HUDEP-2 (cell line): ENCODE results near the gene TNFSF12.

Experiments used
- DNase-seq, 76 experiments: peaks; one replicate each; lab custom pipeline; 2025; ENCODE audit not compliant: unreplicated experiment in 76 of 76; lab: John Stamatoyannopoulos, UW

Gene TNFSF12

DNA sequence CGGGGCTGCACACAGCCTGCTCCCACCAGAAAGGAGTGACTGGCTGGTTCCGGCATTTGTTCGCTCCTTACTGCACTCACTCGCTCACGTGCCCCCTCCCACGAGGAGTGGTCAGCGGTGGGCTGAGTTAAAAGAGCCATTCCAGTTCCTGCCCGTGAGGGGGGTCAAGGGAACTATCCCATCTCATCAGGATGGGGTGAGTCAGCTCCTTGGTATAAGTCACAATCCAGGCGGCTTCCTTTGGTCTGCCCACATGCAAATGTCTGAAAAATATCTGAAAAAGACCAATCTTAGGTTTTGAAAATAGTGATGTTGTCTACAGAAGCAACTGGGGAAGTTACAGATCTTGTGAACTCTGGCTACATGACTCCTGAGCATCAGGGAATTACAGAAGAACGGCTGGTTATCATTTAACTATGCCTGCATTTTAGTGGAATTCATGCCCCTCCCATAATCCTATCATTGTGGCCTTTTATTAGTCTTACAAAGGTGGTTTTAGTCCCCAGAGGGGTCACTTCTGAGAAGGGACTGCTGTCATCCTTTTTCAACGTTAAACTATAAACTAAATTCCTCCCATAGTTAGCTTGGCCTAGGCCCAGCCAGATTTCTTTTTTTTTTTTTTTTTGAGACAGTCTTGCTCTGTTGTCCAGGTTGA is 9.8 kb upstream of the TNFSF12 start:
- no peak for DNase-seq

DNA sequence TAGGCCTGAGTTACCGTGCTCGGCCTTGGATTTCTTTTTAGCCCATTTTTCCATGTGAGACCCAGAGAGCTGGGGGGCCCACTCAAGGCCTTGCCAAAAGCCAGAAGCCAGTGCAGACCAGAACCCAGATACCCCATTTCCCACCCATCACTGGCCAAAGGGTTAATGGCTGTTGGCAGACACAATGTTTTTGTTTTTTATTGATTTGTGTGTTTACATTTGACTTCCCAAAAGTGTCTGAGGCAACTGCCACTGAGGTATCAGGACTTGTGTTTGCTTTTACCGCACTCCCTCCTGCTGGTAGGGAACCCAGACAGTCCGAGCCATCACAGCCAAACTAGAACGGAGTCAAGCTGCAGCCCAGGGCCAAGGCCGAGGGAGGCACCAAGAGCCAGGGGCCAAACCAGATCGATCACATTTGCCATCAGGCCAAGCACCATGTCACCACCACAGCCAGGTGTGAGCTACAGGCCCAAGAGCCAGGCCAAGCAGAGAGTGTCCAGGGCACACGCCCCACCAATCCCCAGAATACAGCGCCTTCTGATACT is 7.7 kb upstream of the TNFSF12 start:
- no peak for DNase-seq

DNA sequence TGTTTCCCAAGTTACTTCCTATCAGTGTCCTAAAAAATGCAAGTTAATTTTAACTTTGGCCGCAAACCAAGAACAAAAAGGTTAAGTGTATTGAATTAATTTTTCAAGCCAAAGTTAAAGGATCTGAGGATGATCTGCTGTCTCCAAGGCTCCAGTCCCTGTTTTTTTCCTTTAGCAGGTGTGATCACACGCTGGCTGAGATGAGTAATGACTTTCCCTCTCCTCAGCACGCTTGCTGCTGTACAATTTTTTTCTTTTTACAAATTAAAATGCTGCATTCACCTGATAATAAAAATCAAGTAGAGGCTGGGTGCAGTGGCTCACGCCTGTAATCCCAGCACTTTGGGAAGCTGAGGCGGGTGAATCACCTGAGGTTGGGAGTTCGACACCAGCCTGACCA is 3.9 kb upstream of the TNFSF12 start:
- DNase-seq: no peak

DNA sequence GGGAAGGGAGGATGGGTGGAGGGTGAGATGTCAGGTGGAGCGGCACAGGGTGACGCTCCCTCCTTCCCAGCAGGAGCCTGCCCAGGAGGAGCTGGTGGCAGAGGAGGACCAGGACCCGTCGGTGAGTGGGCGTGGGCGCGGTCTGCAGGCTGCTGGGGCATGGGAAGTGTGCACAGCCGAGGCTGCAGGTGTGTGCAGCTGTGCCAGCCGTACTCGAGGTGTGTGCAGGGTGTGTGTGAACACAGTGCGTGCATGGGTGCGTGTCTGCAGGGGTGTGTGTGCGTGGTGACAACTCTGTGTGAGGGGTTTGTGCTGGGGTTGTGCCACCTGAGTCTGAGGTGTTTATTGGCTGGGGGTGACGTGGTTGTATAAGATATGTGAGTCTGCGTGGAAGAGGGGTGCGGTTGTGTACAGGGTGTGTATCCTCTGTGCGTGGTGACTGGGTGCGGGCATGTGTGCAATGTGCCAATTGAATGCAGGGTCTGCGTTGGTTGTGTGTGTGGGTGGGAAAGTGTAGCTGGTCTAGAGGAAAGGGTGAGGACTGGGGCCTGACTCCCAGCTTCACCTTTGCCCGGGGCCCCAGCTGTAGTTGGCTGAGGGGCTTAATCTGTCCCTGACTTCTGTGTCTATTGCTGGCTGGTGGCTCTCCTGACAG is 670 bp downstream of the TNFSF12 start:
- peak in 1 of 76 experiments; percentile 8 for DNase-seq

DNA sequence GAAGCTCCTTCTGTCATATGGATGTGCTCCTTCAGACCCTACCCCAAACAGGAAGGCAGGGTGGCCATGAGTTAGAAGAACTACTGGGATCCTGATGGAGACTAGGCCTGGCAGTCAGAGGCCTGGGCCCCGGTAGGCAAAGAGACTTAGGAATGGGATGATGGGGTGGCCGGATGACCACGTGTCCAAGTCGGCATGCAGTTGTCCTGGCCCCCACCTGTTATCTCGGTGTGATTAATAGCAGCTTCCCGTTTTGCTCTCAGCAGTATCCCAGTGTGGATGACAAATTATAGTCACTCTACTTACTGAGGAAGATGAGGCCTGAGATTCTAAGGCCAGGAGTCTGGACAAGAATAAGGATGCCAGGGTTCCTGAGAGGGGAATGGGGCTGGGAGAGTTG is 1.5 kb downstream of the TNFSF12 start:
- DNase-seq: no peak

DNA sequence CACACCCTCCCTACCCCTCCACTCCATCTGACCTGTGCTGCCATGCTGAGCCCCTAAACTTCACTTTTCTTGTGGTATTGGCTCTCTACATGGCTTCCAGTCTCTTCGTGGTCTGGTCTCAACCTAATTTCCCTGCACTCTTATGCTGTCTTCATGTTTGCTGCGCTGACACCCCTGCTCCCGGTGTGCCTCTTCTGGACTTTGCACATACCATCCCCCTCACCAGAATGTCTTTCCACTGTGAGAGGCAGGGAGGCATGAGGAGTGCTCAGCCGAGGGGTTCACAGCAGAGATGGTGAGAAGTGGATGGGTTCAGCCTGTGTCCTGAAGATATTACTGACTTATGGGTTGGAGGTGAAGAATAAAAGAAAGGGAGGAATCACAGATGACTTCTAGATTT is 2.5 kb downstream of the TNFSF12 start:
- DNase-seq: no peak

DNA sequence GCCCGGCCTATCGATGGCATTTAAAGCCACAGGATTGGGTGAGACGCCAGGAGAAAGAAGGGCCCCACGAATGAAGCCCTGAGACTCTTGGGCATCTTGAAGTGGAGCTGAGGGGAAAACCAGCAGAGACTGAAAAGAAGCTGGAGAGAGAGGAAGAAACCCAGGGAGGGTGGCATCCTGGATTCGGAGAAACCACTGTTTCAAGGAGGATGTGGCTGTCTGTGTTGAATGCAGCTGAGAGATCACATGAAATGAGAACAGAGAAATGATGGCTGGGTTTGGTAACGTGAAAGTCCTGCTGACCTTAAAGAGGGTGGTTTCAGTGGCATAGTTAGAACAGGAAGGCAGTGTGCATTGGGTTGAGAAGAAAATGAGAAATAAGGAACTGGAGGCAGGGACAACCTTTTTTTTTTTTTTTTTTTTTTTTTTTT is 3.8 kb downstream of the TNFSF12 start:
- DNase-seq: no peak

DNA sequence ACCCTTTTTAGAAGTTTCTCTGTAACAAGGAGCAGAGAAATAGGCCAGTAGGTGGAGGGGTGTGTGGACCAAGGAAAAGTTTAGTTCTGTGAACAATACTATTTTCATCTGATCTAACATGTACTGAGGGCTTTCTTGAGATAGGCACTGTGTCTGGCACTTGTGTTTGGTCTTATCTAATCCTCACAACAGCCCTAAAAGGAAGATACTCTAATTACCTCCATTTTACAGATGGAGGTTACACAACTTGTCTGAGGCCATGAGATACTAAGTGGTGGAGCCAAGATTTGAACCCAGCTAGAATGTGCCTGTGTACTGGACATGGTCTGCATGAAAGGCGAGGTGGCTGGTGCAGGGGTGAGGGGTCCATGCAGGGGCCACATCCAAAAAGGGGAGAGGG is 4.5 kb downstream of the TNFSF12 start:
- DNase-seq: peak in 38 of 76 experiments; percentile 14 to 81 (median 38)

DNA sequence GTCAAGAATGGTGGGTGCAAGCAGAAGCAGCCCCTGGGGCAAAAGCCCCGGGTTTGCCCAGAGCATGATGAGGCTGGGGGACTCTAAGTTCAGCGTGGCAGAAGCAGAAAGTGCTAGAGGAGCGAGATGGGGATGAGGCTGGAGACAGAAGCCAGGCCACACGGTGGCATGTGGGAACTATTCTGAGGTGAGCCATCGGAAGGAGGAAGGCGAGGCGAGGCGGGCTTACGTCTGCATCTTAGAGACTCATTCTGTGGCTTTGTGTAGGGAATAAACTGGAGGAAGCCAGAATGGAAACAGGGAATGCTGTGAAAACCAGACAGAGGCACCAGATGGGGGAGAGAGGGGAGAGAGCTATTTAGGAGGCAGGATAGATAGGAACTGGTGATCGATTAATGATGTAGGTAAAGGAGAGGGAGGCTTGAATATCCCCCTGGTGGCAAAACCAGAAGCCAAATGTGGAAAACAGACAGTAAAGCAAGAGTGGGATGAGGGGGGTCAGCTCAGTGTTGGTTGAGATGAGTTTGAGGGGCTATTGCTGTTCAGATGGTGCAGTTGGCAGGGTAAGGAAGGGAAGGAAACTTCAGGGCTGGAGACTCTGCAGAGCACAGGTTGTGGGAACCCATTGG is 6.6 kb downstream of the TNFSF12 start:
- no peak for DNase-seq

DNA sequence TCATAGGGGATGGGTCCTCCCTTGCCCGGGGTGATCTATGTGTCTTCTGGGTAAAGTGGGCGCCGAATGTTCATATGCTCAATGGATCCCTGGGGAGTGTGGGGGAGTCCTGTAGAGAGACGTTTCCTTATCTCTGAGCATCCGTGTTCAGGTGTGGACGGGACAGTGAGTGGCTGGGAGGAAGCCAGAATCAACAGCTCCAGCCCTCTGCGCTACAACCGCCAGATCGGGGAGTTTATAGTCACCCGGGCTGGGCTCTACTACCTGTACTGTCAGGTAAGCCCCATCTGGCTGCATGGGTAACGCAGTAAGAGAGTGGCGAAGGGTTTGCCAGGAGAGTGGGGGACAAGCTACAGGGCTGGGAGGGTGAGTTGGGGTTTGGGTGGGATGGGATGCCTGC is 7.8 kb downstream of the TNFSF12 start:
- DNase-seq: no peak

DNA sequence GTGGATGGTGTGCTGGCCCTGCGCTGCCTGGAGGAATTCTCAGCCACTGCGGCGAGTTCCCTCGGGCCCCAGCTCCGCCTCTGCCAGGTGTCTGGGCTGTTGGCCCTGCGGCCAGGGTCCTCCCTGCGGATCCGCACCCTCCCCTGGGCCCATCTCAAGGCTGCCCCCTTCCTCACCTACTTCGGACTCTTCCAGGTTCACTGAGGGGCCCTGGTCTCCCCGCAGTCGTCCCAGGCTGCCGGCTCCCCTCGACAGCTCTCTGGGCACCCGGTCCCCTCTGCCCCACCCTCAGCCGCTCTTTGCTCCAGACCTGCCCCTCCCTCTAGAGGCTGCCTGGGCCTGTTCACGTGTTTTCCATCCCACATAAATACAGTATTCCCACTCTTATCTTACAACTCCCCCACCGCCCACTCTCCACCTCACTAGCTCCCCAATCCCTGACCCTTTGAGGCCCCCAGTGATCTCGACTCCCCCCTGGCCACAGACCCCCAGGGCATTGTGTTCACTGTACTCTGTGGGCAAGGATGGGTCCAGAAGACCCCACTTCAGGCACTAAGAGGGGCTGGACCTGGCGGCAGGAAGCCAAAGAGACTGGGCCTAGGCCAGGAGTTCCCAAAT is 8.4 kb downstream of the TNFSF12 start:
- no peak for DNase-seq

DNA sequence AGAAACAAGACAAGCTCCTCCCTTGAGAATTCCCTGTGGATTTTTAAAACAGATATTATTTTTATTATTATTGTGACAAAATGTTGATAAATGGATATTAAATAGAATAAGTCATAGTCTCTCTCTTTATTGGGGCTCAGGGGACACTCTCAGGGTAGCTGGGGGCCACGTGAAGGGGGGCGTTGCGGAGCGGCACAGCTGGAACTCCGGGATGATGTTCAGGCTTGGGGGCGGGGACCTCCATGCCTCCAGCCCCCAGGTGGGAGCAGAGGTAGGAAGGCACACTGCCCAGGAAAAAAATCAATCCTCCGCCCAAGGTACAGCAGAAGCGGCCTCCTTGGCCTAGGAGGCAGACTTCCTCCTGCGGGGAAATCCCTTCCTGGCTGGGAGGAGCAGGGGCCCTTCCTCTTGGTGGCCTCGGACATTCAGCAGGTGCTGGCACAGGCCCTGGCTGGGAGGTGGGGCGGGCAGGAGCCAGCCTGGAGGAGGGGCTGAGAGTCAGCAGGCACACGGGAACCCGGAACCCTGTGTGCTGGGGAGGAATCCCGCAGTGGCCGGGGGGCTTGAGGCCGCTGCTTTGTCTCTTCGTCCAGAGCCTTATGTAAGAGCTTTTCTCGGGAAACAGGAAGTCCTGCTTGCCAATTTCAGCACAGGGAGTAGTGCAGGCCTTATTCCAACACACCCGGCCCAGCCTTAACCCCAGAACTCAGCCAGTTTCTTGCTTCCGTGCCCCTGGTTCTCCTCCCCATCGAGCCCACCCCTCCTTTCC is 9.1 kb downstream of the TNFSF12 start:
- peak in 64 of 76 experiments; percentile 19 to 80 (median 57) for DNase-seq

DNA sequence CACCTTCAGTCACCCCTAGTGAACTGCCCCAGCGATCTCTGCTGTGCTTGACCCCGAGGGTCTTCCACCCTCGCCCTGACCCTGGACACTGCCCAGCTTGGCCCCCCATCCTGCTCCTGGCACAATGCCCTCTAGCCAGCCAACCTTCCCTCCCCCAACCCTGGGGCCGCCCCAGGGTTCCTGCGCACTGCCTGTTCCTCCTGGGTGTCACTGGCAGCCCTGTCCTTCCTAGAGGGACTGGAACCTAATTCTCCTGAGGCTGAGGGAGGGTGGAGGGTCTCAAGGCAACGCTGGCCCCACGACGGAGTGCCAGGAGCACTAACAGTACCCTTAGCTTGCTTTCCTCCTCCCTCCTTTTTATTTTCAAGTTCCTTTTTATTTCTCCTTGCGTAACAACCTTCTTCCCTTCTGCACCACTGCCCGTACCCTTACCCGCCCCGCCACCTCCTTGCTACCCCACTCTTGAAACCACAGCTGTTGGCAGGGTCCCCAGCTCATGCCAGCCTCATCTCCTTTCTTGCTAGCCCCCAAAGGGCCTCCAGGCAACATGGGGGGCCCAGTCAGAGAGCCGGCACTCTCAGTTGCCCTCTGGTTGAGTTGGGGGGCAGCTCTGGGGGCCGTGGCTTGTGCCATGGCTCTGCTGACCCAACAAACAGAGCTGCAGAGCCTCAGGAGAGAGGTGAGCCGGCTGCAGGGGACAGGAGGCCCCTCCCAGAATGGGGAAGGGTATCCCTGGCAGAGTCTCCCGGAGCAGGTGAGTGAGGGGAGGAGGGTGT is 9.9 kb downstream of the TNFSF12 start, which contains the start of gene TNFSF13:
TNFSF13 (plus strand) TSS at position 207 of the 776 bp plus-strand sequence; CDS start at position 497, 290 bp downstream.
- DNase-seq: peak in 44 of 76 experiments; percentile 15 to 80 (median 42)

DNA sequence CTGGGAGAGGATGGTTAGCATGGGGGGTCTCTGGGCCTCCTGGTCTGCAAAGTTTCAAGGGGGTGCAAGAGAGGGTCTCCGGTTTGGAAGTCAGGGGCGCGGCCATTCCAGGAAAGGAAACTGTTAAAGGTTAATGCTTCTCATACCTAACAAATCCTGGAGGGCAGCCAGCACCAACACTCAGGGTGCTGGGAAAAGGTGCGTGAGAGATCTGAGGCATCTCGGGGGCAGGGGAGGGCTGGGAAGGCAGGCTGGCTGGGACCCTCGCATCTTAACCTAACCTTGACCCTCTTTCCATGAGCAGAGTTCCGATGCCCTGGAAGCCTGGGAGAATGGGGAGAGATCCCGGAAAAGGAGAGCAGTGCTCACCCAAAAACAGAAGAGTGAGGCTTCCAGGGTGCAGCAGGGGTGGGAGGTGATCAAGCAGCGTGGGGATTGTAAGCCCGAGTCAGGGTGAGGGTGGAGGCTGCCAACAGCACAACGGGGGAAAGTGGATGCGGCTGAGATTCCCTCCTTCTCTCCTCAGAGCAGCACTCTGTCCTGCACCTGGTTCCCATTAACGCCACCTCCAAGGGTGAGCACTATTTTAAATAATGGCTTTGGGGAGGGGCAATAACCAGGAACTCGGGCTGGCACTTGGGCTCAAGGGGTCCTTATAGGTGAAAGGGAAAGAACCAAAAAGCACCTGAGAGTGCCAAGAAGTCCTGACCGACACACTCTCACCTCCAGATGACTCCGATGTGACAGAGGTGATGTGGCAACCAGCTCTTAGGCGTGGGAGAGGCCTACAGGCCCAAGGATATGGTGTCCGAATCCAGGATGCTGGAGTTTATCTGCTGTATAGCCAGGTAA is 10.7 kb downstream of the TNFSF12 start:
- DNase-seq: no peak

DNA sequence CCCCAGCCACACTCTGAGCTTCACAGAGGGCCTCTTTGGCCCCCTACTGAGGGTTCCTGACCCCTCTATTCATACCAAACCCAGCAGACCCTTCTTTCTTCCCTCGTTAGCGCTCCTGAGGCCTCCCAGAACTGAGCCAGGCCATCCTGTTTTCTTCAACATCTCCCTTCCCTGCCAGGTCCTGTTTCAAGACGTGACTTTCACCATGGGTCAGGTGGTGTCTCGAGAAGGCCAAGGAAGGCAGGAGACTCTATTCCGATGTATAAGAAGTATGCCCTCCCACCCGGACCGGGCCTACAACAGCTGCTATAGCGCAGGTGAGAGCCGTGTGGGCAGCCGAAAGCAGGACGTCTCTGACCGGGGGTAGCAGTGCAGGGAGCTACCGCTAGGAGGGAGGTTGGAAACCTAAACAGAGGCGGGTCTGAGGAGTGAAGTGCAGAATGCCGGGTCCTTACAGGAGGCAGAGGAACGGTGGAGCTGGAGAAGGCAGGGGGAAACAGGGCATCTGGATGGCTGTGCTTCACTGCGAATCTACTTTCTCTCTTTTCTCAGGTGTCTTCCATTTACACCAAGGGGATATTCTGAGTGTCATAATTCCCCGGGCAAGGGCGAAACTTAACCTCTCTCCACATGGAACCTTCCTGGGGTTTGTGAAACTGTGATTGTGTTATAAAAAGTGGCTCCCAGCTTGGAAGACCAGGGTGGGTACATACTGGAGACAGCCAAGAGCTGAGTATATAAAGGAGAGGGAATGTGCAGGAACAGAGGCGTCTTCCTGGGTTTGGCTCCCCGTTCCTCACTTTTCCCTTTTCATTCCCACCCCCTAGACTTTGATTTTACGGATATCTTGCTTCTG is 11.5 kb downstream of the TNFSF12 start:
- DNase-seq: peak in 9 of 76 experiments; percentile 4 to 47 (median 17)

DNA sequence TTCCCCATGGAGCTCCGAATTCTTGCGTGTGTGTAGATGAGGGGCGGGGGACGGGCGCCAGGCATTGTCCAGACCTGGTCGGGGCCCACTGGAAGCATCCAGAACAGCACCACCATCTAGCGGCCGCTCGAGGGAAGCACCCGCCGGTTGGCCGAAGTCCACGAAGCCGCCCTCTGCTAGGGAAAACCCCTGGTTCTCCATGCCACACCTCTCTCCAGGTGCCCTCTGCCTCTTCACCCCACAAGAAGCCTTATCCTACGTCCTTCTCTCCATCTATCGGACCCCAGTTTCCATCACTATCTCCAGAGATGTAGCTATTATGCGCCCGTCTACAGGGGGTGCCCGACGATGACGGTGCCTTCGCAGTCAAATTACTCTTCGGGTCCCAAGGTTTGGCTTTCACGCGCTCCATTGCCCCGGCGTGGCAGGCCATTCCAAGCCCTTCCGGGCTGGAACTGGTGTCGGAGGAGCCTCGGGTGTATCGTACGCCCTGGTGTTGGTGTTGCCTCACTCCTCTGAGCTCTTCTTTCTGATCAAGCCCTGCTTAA is 12.2 kb downstream of the TNFSF12 start:
- peak in 65 of 76 experiments; percentile 13 to 88 (median 76) for DNase-seq

DNA sequence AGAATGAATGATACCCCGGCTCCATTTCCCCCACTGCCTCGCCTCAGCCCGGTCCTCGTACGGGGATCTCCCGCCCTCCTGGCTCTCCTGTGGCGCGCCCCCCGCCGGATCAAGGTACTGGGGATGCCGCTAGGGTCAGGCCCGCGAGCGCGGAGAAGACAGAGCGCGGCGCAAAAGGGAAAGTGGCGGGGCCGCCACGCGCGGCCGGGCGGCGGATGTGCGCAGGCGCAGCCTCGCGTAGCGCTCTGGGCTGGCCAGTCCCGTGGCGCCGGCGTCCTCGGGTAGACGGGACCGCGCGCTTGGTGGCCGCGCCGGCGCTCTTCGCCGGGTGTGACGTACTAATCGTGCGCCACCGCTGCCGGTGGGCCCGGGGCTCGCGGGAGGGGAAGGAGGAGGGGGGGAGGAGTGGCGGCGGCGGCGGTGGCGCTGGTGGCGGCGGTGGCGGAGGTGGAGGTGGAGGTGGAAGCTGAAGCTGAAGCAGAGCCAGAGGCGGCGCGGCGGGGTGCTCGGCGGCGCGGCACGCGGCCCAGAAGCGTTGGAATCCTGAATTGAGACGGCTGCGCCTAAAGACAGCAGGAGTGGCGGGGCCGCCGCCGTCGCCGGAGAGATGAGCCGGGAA is 12.8 kb downstream of the TNFSF12 start, which contains the start of gene SENP3:
SENP3 (plus strand) TSS at position 331 of the 619 bp plus-strand sequence. CDS start 1,158 bp downstream, outside the sequence.
- DNase-seq: peak in 65 of 76 experiments; percentile 23 to 91 (median 78)
